GM23248 (cell line): ENCODE results near the gene THBS2.

Experiments
- EZH2 ChIP-seq: fragments of 200-600 bp; sonication (generic); IDR thresholded peaks from 2 replicates; pipeline ENCODE4 v1.6.1; 2018; ENCODE audit warnings: antibody characterized with exemption, mild to moderate bottlenecking; ENCODE audit not compliant: insufficient read depth, poor library complexity, severe bottlenecking
- EZH2phosphoT487 ChIP-seq: fragments of 200-600 bp; sonication (generic); IDR thresholded peaks from 2 replicates; pipeline ENCODE4 v1.6.1; 2018; ENCODE audit warnings: antibody characterized with exemption, moderate library complexity, mild to moderate bottlenecking, low read depth; ENCODE audit not compliant: insufficient read depth

- TF ChIP-seq EZH2phosphoT487 (no peak), EZH2 (no peak)
Measured at GRCh38 chr6:169225887-169226286, 27.8 kb downstream of the THBS2 start.
